Suprapubic skin (tissue), 4 donors: ENCODE results near the gene ADAMTS15. TPM values are rescaled to one million over a fixed set of nuclear protein-coding genes. Genes with fewer than 3 reads are reported as not detected.
"Not testable (repeated sequence)": the region's sequence is repeated elsewhere in the genome, so short reads cannot be mapped to it uniquely, and the experiment has no call there.

Experiments used
- DNase-seq, 2 donors: peaks; one replicate each; pipeline ENCODE4 v3.0.0-alpha.2; 2019; ENCODE audit warnings: low spot score in 2 of 2
- H3K27ac ChIP-seq: fragments of 200-600 bp; sonication (generic); one replicate; pipeline ENCODE4 v1.5.1; 2019
- H3K27me3 ChIP-seq: fragments of 200-600 bp; sonication (generic); one replicate; pipeline ENCODE4 v1.5.1; 2019
- H3K36me3 ChIP-seq: fragments of 200-600 bp; sonication (generic); one replicate; pipeline ENCODE4 v1.5.1; 2019
- H3K4me1 ChIP-seq: fragments of 200-600 bp; sonication (generic); one replicate; pipeline ENCODE4 v1.5.1; 2019
- H3K4me3 ChIP-seq: fragments of 200-600 bp; sonication (generic); one replicate; pipeline ENCODE4 v1.5.1; 2019; ENCODE audit warnings: mild to moderate bottlenecking
- H3K9me3 ChIP-seq: fragments of 200-600 bp; sonication (generic); one replicate; pipeline ENCODE4 v1.5.1; 2019
- EP300 ChIP-seq: sonication (generic); formaldehyde crosslinking; IDR thresholded peaks from one replicate; pipeline ENCODE4 v1.6.1; 2017; ENCODE audit warnings: antibody characterized with exemption
- POLR2A ChIP-seq, 2 donors: fragments of 450-650 bp; IDR thresholded peaks; one replicate each; pipeline ENCODE4 v1.6.1; 2017; ENCODE audit warnings: antibody characterized with exemption in 2 of 2, mild to moderate bottlenecking in 2 of 2, moderate library complexity in 2 of 2
- POLR2AphosphoS5 ChIP-seq, 3 donors: sonication (generic); formaldehyde crosslinking; IDR thresholded peaks; one replicate each; pipeline ENCODE4 v1.6.1; 2017; ENCODE audit warnings: antibody characterized with exemption in 3 of 3
- WGBS: methylation state at CpG from one replicate; pipeline ENCODE4 v1.1.5; 2018; 5-methylcytosine and 5-hydroxymethylcytosine counted together
- total RNA-seq, 4 donors: library from RNA; depleted of rRNA; stranded (reverse); fragments of >200 nt; gene quantifications; one replicate each; pipeline ENCODE4 v1.1.0, GENCODE V29; 2016
- TF ChIP-seq, protein P1 (sequence below), 2 donors: fragments of 200-600 bp in 1 of 2; fragments of 450-650 bp in 1 of 2; sonication (generic) in 1 of 2; IDR thresholded peaks; one replicate each; pipeline ENCODE4 v1.5.1; 2016 to 2019; ENCODE audit warnings: antibody characterized with exemption in 2 of 2, mild to moderate bottlenecking in 1 of 2, moderate library complexity in 1 of 2

Gene ADAMTS15
- total RNA-seq, 4 donors from 2014 or later: 3.8 to 7.2 (median 5.7) TPM

- no peak overlapping the region for H3K27ac ChIP-seq
- TF ChIP-seq EP300 (no peak), POLR2A (IDR thresholded peaks at IDR 0.05) (no peak), POLR2AphosphoS5 (IDR thresholded peaks at IDR 0.05) (no peak)
- TF ChIP-seq, protein P1, sequence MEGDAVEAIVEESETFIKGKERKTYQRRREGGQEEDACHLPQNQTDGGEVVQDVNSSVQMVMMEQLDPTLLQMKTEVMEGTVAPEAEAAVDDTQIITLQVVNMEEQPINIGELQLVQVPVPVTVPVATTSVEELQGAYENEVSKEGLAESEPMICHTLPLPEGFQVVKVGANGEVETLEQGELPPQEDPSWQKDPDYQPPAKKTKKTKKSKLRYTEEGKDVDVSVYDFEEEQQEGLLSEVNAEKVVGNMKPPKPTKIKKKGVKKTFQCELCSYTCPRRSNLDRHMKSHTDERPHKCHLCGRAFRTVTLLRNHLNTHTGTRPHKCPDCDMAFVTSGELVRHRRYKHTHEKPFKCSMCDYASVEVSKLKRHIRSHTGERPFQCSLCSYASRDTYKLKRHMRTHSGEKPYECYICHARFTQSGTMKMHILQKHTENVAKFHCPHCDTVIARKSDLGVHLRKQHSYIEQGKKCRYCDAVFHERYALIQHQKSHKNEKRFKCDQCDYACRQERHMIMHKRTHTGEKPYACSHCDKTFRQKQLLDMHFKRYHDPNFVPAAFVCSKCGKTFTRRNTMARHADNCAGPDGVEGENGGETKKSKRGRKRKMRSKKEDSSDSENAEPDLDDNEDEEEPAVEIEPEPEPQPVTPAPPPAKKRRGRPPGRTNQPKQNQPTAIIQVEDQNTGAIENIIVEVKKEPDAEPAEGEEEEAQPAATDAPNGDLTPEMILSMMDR (IDR thresholded peaks at IDR 0.05): no peak
- WGBS: 70% methylated on average over 3 of the region's 3 CpGs
- H3K9me3 ChIP-seq: no peaks in the 10 kb centered on the region
- peaks cover 44% of the 10 kb centered on the region for H3K27me3 ChIP-seq
- H3K4me3 ChIP-seq: no peak overlapping the region
- no peak for DNase-seq
- H3K36me3 ChIP-seq: no peaks in the 10 kb centered on the region
- peaks cover 26% of the 10 kb centered on the region for H3K4me1 ChIP-seq
Observed at GRCh38 chr11:130431801-130432200, 16.6 kb upstream of the ADAMTS15 start.

DNA sequence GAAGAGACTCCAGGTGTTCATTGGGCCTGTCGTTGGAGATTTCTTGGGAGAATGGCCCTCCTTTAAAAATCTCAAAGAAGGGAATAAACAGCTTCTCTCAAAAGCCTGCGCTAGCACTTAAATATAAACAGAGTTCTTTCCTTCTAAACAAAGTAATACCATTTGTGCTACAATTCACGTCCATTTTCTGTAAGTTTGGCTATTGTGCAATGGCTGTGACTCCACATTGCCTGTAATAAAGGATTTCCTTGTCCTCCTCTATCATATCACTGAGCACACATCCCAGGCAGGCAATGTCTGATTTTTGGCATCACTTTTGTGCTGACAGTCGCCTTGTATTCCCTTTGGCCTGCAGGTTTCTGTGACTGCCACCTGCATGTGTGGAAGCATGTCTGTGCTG lies 15.1 kb upstream of the ADAMTS15 start:
- H3K4me3 ChIP-seq: no peak overlapping the region
- H3K27ac ChIP-seq: no peak overlapping the region
- H3K4me1 ChIP-seq: peaks cover 10% of the 10 kb centered on the region
- no peak for DNase-seq
- no peaks in the 10 kb centered on the region for H3K9me3 ChIP-seq
- H3K27me3 ChIP-seq: peaks cover 28% of the 10 kb centered on the region
- H3K36me3 ChIP-seq: no peaks in the 10 kb centered on the region
- no peak for TF ChIP-seq POLR2AphosphoS5 (IDR thresholded peaks at IDR 0.05)
- WGBS: 89% methylated on average over 4 of the region's 4 CpGs

DNA sequence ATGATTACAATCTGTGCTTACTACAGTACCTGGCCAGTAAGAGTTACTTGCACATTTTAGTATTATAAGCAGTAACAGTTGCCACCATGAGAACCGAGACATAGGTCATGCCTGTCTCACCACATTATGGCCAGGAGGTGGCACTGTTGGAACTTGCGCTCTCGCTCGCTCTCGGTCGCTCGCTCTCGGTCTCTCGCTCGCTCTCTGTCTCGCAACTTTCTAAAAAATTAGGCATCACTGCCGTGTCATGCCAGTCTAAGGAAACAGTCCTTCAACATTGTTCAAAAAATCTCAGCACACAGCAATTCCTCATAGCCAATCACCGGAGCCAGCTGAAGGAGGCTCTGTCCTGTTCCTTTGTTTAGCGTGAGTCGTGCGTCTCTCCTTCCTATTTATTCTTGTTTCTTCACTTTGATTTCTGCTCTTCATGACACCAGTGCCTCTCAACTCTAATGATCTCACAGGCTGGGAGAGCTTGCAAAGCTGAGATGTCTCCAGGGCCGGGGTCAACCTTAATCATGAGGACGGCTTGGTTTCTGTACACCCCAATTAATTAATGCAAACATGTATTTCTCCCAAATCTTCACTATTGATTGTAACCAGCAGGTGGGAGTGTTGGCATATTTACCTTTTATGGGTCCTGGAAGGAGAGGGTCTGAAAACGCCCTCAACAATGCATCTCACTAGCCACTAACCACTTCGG lies 13.8 kb upstream of the ADAMTS15 start:
- peaks cover 5% of the 10 kb centered on the region for H3K4me1 ChIP-seq
- WGBS: under 1% methylated on average over 20 of the region's 20 CpGs
- peak overlapping the region; percentile 60 for H3K4me3 ChIP-seq
- TF ChIP-seq, protein P1 (IDR thresholded peaks at IDR 0.05): peak; percentile 58 to 75
- TF ChIP-seq POLR2AphosphoS5 (IDR thresholded peaks at IDR 0.05) (peak in 1 of 3 donors; percentile 13), EP300 (no peak)
- no peaks in the 10 kb centered on the region for H3K9me3 ChIP-seq
- no peaks in the 10 kb centered on the region for H3K36me3 ChIP-seq
- H3K27ac ChIP-seq: peak overlapping the region; percentile 53
- H3K27me3 ChIP-seq: peaks cover 15% of the 10 kb centered on the region
- DNase-seq: peak; percentile 73 to 87

DNA sequence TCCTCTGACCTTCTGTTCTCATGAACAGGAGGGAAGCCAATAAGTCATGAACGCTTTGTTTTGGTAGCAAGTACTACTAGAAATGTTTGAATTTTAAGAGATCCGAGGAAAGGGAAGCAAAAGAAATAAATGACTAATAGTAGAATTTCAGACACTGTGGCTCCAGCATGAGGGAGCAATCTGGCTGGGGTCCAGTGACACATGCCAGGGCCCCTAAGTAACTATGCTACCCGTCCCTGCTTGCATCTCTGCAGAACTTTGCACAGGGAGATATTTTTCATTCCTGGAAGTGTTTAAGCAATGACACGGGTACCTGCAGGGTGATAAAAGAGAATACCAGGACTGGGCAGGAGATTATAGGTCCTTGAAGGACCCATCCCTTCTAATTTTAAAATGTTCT lies 12.8 kb upstream of the ADAMTS15 start:
- Histone ChIP-seq H3K9me3 (no peaks in the 10 kb centered on the region), H3K27me3 (peaks cover 5% of the 10 kb centered on the region), H3K4me3 (no peak overlapping the region), H3K27ac (no peak overlapping the region), H3K36me3 (no peaks in the 10 kb centered on the region), H3K4me1 (peaks cover 5% of the 10 kb centered on the region)
- TF ChIP-seq POLR2AphosphoS5 (IDR thresholded peaks at IDR 0.05) (no peak), POLR2A (IDR thresholded peaks at IDR 0.05) (no peak), EP300 (no peak)
- TF ChIP-seq, protein P1 (IDR thresholded peaks at IDR 0.05): no peak
- 44% methylated on average over 4 of the region's 4 CpGs for WGBS
- DNase-seq: no peak

DNA sequence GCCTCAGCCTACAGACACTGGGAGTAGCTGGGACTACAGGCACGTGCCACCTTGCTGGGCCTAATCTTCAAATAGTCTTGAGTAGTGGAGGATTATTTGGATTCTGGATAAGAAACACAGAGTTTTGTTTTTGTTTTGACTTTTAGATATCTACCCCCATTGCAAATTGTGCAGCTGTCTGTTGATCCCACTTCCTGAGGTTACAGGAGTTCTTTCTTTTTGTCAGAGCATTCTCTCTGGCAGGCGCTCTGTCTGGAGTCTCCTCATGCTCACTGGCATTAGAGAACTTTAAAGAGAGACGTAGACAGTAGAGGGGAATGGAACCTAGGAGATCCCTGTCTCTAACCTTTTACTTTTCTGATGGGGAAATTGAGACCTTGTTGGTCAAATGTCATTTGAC lies 12.3 kb upstream of the ADAMTS15 start:
- Histone ChIP-seq H3K4me3 (no peak overlapping the region), H3K27me3 (peaks cover under 1% of the 10 kb centered on the region), H3K9me3 (no peaks in the 10 kb centered on the region), H3K4me1 (peaks cover 5% of the 10 kb centered on the region), H3K27ac (no peak overlapping the region), H3K36me3 (no peaks in the 10 kb centered on the region)
- WGBS: 88% methylated on average over 3 of the region's 3 CpGs
- DNase-seq: no peak
- TF ChIP-seq POLR2AphosphoS5 (IDR thresholded peaks at IDR 0.05): no peak

GRCh38 chr11:130437848-130438247 lies 10.6 kb upstream of the ADAMTS15 start:
- 76% methylated on average over 7 of the region's 7 CpGs for WGBS
- no peak overlapping the region for H3K27ac ChIP-seq
- no peaks in the 10 kb centered on the region for H3K27me3 ChIP-seq
- no peaks in the 10 kb centered on the region for H3K9me3 ChIP-seq
- TF ChIP-seq, protein P1 (IDR thresholded peaks at IDR 0.05): no peak
- no peak for TF ChIP-seq POLR2A (IDR thresholded peaks at IDR 0.05)
- H3K36me3 ChIP-seq: no peaks in the 10 kb centered on the region
- no peak overlapping the region for H3K4me3 ChIP-seq
- no peak for DNase-seq
- peaks cover 5% of the 10 kb centered on the region for H3K4me1 ChIP-seq

GRCh38 chr11:130438401-130439159 lies 9.9 kb upstream of the ADAMTS15 start:
- DNase-seq, H3K36me3 ChIP-seq, H3K27me3 ChIP-seq, H3K4me3 ChIP-seq, H3K9me3 ChIP-seq, H3K4me1 ChIP-seq, H3K27ac ChIP-seq: not testable (repeated sequence)
- 86% methylated on average over 10 of the region's 10 CpGs for WGBS
